Inferior parietal cortex (tissue), 1 donor: ENCODE results near the gene DERL2.

Experiments
- DNase-seq: peaks from one replicate; pipeline ENCODE4 v3.0.0-alpha.2; 2016; ENCODE audit errors: extremely low spot score

DERL2 gene

DNA sequence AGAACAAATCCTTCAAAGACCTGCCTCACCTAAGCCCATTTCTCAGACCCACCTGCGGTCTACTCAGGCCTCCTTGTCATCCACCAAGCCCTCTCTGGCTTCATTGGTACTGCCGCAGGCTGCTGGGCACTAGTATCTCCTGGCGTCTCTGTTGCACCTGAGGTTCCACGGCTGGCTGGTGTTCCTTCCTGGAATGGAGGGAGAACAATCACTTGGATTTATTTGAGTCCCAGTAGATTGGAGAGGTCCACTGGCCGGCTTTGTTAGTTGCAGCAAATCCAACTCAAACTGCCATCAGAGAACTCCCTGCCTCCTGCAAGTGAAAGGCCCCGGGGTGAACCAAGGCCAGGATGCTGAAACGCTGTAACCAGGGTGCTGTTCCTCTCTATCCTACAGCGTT is 15.7 kb upstream of the DERL2 start:
- DNase-seq: no peak

DNA sequence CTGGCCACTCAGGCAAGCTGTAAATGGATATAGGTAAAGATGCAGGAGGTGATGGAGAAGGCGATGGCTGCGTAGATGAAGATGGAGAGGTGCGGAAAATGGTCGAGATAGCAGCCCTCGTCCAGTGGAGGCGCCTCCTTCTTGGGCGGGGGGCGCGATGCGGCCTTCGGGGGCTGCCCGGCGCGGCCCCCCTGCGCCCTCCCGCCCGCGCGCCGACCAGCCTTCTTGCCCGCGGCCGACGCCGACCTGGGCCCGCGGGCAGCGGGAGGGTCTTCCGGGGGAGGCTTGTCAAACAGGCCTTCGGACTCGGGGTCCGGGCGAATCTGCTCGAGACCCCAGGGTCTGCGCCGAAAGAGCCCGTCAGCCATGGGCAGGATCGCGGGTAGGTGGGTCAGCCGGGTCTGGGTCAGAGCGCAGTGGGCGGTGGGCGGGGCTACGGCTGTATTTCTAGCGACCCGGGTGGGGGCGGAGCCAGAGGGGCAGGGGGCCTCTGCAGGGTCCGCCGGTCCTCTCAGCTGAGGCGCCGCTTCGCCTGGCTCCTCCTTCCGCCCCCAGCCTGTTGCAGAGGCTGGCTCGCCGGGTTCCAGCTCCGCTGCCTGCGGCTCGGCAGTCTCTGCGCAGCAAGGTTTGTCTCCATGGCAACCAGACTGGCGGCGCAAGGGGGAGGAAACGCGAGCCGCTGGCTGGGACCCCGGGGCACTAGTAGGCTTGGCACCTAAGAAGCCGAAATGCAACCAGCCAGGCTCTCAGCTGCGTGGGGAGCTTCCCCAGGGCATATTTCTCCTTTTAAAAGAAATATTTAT is 14.8 kb upstream of the DERL2 start:
- peak; percentile 72 for DNase-seq

DNA sequence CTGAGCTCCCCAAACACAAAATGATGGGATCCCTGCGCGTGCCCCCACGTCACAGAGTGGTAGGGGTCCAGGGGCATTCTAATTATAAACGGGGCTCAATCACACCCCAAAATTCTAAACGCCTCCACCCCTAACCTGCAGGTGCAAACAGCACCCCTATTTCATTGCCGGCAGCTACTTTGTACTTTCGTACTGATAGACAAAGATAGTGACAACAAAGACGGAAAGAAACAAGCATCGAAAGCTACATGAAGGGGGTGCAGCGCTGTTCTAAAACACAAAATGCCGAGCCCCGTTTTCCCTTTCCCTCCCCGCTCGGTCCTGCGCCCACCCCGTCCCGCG is 14.2 kb upstream of the DERL2 start:
- no peak for DNase-seq

DNA sequence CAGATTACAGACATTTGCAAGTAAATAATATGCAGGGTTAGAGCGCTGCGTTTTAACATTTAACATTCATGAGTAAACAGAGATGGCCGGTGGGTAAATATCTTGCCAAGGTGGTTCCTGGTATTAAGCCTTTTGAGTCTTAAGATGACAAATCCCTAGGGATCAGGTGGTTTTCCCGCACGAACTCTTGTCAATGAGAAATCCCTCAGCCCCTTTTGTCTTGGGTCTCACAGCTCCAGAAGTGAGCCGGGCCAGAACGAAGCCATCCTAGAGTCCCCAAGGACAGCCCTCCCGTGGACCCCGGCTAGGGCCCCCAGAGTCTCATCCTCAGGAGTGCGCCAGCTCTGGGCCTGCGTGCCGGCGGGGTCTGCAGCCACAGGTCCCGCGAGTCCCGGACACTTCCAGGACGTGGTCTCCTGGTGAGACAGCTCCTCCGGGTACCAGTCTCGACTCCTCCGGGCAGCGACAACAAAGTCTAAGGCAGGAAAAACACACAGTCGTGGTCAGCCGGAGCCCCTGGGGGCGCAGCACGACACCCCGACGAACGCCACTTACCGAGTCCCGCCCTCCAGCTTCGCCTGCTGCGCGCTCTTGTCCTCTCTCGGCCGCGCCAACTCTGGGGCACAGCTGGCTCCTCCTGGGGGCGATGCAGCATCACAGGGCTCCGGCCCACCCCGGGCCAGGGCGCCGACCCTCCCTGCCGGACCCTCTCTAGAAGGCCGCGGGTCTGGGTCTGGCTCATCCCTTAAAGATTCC is 13.7 kb upstream of the DERL2 start:
- no peak for DNase-seq

DNA sequence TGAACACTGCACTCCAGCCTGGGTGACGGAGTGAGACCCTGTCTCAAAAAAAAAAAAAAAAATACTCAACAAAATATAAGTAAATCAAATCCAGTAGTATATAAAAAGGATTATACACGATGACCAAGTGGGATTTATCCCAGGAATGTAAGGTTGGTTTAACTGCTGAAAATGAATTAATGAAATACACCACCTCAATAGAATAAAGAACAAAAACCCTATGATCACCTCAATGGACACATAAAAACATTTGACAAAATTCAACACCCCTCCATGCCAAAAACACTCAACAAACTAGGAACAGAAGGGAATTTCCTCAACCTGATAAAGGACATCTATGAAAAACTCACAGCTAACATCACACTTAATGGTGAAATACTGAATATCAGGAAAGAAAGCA is 7.0 kb upstream of the DERL2 start:
- DNase-seq: no peak

DNA sequence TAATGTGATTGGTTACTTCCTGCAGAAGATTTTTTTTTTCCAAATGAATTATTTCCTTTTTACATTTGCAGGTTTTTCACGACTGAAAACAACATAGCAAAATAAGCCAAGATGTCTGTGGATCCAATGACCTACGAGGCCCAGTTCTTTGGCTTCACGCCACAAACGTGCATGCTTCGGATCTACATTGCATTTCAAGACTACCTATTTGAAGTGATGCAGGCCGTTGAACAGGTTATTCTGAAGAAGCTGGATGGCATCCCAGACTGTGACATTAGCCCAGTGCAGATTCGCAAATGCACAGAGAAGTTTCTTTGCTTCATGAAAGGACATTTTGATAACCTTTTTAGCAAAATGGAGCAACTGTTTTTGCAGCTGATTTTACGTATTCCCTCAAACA is 2.8 kb upstream of the DERL2 start:
- DNase-seq: no peak

DNA sequence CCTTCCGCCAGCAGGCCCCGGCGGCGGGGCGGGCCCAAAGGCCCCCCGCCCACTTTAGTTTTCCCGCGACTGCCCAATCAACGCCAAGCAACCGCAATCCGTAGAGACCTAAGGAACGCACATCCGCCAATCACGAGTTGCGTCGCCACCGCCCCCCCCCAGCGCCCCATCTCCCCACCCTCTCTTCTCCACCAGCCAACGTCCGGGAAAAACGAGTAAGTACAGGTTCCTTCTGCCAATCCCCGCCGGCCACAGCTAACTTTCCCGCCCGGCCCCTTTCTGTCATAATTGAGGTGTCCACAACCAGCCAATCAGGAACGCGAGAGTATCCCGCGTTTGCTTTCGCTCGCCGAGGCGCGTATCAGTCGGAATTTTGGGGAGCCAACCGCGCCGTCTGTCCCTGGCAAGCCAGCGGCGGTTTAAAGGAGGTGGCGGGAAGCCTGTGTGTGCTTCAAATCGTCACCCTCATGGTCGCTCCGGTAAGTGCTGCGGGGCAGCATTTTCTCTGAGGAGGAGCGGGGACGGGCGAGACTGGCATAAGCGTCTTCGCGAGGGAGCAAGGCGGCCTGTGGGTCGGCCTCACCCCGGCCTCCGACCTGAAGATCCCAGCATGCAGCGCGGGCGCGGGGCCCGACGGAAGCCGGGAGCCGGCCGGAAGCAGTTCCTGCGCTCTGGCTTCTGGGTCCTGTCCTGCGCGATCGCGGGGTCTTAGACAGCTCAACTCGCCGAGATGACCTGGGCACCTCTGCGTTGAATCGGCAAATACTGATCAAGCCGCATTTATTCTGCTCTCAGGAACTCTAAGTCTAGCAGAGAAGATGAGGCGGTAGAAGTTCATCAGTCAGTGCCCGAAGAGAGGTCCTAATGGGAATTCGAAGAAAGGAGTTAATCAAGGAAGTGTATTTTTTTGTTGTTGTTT is 487 bp upstream of the DERL2 start, which contains the start of gene MIS12:
MIS12 (plus strand) TSS at position 361 of the 919 bp plus-strand sequence. CDS start 2,297 bp downstream, outside the sequence.
- peak; percentile 96 for DNase-seq

DNA sequence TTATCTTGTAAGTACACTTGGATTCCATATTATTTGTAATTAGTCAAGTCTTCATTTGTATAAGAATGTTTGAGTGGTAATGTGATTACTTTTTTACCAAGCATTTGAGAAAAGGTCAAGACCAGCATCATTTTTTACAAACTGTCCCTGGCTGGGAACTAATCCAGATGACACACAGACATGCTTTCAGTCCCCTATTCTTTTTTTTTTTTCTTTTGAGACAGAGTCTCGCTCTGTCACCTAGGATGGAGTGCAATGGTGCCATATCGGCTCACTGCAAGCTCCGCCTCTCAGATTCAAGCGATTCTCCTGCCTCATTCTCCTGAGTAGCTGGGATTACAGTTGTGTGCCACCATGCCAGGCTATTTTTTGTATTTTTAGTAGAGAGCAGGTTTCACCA is 4.5 kb downstream of the DERL2 start:
- DNase-seq: no peak

DNA sequence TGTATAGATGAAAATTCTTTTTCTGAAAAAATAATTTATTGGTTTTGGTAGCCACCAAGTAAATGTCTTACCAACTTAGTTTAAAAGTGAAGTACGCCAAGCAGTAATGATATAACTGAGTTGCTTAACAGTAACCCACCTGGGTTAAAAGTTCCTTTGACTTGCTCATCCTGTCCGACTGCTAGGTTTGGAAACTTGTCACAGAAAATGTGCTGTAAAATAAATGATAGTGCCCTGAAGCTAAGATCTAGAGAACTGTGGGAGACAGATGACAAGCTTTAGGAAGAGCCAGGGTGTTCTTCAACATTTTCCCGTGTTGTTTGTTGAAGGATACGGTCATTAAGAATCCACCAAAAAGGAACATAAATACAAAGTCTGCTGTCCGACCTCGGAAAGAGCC is 5.0 kb downstream of the DERL2 start:
- DNase-seq: no peak

DNA sequence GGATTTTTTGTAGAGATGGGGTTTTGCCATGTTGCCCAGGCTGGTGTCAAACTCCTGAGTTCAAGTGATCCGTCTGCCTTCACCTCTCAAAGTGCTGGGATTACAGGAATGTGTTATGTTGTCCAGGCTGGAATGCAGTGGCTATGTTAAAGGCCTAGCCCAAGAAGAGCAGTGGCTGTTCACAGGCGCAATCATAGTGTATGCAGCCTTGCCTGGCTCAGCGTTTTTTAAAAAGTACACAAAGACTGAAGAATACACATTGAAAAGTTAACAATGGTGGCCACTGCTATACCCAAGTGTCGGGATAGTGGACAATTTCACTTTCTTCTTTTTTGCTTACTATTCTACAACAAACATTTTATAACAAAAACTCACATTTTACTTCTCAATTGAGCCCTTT is 7.0 kb downstream of the DERL2 start:
- DNase-seq: no peak

DNA sequence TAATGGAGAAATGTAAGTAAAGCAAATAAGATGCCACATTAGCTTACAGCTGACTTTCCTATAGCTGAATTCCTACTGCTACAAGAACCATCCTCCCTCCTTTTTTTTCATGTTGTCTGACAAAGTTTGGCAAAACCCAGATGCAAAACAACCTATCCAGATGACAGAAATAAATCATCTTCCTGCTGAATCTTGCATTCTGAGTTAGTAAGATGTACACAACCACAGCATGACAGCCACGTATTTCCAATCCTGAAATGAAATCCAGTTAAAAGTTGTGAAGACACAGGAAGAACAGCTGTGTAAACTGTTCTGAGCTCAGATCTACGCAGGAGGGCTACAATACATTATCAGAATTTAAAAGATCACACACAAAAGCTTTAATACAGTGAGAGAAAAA is 12.1 kb downstream of the DERL2 start:
- DNase-seq: no peak

DNA sequence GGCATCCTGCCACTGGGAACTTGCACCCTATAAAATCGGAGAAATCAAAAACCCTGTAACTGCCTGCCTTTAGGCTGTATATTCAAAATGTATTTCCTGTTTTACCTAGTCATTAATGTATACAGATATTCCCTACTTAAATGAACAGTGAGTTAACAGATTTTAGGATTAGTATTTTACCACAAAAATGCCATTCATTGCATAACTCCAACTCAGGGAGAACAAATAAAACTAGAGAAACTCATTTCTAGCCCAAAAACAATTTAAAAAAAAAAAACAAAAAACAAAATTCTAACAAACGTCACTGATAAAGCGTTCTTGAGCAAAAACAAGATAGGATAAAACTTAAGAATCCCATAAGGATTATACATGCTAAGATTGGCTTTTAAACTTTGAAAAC is 13.5 kb downstream of the DERL2 start:
- no peak for DNase-seq

DNA sequence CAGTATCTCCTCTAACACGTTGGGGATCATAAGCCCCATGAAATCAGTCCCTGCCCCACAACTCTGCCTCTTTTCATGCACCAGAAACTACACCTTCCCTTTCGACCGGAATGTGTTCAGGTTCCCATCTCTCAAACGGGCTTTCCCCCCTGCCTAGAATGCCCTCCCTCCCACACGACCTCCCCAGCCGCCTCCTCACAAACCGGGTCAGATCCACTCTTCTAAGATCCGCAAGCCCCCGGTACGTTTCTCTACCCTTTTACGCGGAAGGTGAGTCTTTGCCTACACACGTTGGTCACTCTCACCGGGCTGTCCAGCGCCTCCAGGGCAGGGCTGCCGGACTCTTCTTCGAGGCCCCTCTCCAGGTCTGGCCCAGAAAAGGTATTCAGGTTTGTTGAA is 17.9 kb downstream of the DERL2 start:
- no peak for DNase-seq

DNA sequence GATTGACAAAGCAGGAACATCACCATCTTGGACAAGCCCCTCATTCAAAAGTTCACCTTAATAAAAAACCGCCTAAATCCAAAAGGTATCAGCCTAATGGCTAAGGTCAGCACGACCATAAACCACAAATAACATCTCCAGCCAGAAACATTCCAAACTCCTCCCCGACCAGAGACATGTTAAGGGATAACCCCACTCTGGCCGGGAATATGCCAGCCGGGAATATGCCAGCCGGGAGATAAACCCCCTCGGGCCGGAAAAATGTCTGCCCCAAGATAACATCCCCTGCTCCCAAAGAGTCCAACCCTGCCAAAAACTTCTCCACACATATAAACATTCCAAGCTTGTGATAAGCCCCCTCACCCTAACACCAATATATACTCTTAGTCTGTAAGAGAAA is 18.6 kb downstream of the DERL2 start:
- DNase-seq: no peak

DNA sequence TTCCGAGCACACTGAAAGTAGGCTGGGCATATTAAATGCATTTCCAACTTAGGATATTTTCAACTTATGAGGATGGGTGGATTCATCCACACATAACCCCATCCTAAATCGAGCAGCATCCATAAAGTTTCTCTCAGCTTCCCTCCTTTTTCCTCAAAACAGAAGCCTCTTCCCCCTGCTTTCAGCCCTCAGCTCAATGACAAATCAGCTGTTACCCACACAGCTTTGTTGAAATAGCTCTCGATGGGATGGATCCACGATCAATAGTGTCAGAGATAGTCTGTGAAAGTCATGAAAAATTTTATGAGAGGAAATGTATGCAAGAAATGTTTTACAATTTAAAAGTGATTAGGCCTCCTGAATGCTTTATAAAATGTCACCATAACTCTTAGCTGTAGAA is 19.7 kb downstream of the DERL2 start:
- DNase-seq: no peak

DNA sequence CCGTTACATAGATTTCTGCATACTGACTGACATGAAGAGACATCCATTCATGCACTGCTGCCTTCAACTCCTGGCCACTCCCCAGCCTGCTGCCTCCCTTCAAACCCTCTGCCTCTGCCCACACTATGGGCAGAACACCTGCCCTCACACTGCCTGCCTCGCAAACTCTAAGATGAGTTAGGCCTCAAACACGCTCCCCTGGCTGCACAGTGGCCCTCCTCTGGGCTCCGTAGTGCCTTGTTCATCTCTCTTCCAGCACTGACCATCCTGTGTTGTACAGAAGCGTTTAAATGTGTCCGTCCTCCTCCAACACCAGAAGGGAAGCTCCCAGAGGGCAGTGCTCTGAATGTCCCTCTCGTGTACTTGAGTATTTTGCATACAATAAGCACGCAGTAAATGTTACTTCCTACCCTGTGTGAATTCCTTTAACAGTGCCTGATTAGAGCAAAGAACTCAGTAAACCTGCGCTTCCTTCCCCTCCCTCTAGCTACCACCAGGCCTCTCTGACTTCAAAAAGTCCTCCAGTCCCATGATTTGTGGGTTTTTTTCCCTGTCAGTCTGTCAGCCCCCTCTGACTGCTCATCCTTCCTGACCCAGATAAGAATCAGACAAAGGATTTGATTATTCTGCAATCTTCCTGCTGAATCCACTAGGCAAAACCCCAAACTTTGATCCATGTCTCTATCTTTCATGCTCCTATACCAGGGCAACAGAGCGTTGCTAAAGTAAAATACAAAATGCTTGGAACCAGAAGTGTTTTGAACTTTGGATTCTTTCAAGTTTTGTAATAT is 21.1 kb downstream of the DERL2 start:
- no peak for DNase-seq

DNA sequence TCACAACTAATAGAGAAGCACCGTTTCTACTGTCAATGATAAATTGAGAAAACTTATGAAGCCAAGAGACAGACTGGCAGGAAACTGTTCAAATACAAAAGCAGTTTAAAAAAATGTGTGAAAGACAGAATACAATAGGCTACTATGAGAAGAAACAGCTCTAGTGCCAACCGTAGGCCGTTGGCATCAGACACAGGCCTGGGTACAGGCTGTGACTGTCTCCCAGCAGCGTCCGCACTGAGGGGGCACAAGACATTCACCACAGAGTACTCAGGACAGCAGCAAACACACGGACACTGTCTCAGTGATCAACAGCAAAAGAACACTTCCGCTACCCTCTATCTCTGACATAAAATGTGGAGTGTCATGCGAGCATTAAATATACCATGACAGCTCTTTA is 39.2 kb downstream of the DERL2 start:
- peak; percentile 73 for DNase-seq

DNA sequence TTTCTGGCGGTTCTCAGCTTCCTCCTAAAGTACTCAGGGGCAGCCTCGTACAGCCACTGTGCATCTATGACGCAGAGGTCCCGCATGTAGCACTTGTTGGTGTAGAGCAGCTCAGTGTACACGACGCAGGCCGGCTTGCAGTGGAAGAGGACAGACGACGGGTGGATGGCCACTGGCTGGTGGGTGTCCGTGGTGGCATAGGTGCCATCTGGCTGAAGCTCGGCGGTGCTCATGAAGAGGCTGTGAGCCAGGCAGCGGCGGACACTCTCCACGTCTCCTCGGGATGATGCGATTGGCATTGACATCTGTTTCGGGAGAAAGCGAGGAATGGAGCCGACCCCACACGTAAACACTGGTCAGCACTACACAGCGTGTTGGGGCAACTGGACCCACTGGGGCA is 41.8 kb downstream of the DERL2 start:
- no peak for DNase-seq

DNA sequence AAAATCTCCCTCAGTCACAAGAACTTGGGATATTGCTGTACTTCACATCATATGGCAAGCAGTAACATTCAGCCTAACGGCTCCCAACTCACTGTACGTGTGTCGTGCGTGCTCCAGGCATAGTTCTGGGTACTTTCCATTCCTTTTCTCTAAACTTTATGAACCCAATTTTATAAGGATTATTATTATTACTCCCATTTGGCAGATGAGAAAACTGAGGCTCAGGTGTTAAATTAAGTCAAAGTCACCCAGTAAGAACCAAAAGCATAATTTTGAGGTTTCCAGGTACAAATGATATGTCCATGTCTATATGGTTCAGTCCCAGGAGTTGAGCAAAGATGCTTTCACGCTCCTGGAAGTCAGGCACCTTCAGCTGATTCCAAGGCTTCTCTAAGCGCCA is 42.2 kb downstream of the DERL2 start:
- no peak for DNase-seq

DNA sequence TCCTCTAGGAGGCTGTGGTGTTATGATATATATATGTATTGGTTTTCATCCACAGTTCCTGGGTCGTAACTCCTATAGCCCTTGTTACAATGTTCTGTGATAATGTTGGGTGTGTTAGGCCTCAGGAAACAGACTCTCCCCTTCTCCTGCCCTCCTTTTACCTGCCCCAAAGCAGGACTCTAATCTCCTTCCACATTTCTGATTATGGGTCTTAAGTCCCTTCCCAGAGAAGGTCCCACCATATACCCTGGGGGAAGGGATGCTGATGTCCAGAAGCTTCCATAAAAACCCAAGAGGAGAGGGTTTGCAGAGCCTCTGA is 46.6 kb downstream of the DERL2 start:
- no peak for DNase-seq

DNA sequence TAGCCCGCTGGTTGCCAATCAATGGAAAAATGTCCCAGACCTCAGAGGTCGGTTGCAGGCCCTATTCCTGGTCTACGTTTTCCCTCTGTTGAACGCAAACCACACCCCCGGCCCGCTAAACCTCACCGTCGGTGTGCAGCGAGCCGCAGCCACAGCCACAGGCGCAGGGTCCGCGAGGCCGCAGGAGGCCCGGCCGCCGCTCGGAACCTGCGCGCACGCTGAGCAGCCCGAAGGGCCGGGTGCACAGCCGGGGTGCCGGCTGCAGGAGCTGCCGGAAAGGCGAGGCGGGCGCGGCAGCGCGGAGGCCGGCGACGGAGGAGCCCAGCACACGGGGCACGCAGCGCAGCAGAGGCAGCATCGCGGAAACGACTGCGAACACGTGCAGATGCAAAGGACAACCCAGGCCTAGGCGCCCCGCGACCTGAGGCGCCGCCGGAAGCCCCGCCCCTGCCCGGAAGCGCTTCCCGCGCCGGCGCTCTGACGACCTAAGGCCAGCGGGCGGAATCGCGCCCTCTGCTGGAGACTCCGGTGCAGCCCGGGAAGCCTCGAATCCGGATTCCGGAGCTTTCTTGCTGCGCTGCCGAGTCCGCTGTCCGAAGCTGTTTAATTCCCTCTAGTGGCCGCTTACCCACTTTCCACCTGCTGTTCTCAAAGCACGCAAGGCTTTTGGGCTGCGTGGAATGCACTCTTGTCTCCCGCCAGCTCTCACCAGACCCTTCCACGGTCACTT is 47.1 kb downstream of the DERL2 start, which contains the start of gene C1QBP:
C1QBP (minus strand) TSS at position 440 of the 730 bp plus-strand sequence; CDS start at position 358, 82 bp downstream.
- DNase-seq: peak; percentile 95
